D721Med (cell line): ENCODE measurements around the gene SNRK.

Experiments used
- DNase-seq: peaks from one replicate; pipeline ENCODE4 v3.0.0; 2011; ENCODE audit warnings: low spot score; ENCODE audit not compliant: insufficient read length
- FAIRE-seq: peaks from 2 replicates; lab custom pipeline; 2011; peaks lifted over from hg19 to GRCh38; lab: Jason Lieb, UNC
- CTCF ChIP-seq: IDR thresholded peaks from 2 replicates; pipeline ENCODE4 v1.5.1; 2012; ENCODE audit warnings: mild to moderate bottlenecking, control low read depth; ENCODE audit not compliant: insufficient read depth; ENCODE audit errors: missing control alignments

Gene SNRK

GRCh38 chr3:43256714-43257461 lies 29.5 kb upstream of the SNRK start:
- FAIRE-seq = no peak
- no peak for DNase-seq
- TF ChIP-seq CTCF = no peak

- DNase-seq (no peak), FAIRE-seq (no peak)
- TF ChIP-seq CTCF = no peak
Observed at GRCh38 chr3:43257850-43258249, 28.5 kb upstream of the SNRK start.

DNA sequence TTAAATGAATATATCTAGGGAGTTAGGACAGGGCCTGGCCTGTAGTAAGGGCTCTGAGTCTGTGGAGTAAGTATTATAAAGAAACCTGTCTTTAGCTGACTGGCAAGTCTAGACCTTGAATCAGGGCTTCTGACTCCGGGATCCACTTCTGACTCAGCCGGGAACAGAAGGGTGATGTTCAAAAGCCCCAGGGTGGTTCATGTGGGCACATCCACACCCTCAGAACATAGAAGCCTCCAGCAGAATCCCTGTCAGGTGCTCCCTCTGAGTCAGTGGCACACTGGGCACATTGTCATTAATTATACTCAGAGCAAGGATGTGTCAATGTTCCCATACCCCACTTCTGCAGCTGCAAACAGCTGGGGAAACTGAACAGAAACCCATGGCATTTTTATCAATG lies 26.7 kb upstream of the SNRK start:
- FAIRE-seq = no peak
- no peak for DNase-seq
- no peak for TF ChIP-seq CTCF

DNA sequence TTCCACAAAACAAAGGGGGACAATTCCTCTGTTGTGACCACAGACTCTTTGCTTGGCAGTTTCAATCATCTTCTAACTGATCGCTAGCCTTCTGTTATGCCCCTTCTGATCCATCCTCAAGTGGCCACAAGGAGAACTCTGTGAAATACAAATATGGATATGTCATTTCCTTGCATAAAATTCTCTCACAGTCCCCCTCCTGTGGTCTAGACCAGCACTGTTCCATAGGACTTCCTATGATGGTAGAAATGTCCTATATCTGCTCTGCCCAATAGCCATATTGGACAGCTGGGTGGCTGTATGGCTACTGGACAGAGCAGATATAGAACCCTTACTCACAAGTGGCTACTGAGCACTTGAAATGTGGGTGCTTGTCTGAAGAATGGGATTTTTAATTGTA lies 25.9 kb upstream of the SNRK start:
- FAIRE-seq (no peak), DNase-seq (no peak)

DNA sequence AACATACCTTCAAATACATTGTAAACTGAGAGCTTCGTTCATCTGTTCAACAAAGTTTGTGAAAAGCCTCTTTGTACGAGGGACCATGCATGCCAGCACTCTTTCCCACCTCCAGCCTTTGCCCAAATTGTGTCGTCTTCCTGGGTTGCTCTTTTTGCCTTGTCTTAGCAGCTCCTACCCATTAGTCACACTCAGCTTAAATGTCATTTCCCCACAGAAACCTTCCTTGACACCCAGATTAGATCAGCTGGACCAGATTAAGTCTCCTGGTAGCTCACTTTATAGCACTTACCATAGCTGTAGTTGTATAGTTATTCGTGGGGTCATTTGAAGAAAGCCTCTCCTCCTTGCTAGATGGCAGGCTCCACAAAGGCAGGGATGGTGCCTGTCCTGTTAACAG lies 24.1 kb upstream of the SNRK start:
- DNase-seq = no peak
- TF ChIP-seq CTCF = no peak
- no peak for FAIRE-seq

More for the DNA sequence above, 25.9 kb upstream of the SNRK start:
- no peak for TF ChIP-seq CTCF

DNA sequence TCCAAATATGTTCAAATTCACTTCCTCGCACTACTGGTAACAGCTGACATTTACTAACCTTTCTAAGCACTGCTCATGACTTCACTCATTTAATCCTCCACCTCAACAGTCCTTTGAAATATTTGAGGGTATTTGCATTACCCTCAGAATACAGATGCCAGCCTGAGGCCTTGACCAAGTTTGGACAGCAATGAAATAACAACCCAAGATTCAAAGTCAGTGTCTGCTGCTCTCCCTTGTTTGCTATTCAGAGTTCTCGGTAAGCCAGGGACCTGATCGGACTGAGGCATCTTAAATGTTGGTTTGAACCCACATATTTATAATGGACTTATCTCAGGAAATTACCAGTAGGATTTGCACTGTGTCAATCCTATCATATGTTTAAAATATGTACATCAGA lies 19.9 kb upstream of the SNRK start:
- no peak for TF ChIP-seq CTCF
- DNase-seq (no peak), FAIRE-seq (no peak)

DNA sequence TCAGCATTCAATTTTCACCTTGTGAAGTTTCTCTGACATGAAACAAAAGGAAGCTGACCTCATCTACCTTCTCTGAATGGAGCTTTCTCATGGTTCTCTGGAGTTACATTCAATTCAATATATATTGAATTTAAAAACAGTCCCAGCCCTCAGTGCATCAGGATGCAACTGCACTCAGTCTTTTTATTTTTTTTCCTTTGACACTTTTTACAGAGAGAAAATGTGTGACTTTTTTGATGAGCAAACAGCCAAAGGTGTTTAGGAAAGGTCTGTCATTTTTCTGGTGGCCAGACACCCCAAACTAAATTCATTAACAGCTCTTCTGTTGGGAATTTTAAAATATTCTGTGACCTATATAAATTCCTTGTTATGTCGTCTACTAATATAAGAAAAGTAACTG lies 19.3 kb upstream of the SNRK start:
- FAIRE-seq (no peak), DNase-seq (no peak)
- TF ChIP-seq CTCF = no peak
